ENCODE results near the gene SAMSN1.

- no peak for TF ChIP-seq EP300 (IDR thresholded peaks at IDR 0.05)
- TF ChIP-seq, protein P1, sequence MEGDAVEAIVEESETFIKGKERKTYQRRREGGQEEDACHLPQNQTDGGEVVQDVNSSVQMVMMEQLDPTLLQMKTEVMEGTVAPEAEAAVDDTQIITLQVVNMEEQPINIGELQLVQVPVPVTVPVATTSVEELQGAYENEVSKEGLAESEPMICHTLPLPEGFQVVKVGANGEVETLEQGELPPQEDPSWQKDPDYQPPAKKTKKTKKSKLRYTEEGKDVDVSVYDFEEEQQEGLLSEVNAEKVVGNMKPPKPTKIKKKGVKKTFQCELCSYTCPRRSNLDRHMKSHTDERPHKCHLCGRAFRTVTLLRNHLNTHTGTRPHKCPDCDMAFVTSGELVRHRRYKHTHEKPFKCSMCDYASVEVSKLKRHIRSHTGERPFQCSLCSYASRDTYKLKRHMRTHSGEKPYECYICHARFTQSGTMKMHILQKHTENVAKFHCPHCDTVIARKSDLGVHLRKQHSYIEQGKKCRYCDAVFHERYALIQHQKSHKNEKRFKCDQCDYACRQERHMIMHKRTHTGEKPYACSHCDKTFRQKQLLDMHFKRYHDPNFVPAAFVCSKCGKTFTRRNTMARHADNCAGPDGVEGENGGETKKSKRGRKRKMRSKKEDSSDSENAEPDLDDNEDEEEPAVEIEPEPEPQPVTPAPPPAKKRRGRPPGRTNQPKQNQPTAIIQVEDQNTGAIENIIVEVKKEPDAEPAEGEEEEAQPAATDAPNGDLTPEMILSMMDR (IDR thresholded peaks at IDR 0.05), result no peak
- TF ChIP-seq POLR2AphosphoS5 (IDR thresholded peaks at IDR 0.05), result no peak
Measured at GRCh38 chr21:14593230-14593629, 47.1 kb upstream of the SAMSN1 start.
